Sigmoid colon (tissue), 7 donors: ENCODE results near the gene LNPK. TPM values are rescaled to one million over a fixed set of nuclear protein-coding genes. Genes with fewer than 3 reads are reported as not detected.
A peak's percentile ranks its signal among the peaks of the same experiment; 100 is the strongest.

Experiments used
- DNase-seq: peaks from one replicate; pipeline ENCODE4 v3.0.0-alpha.2; 2019
- H3K27ac ChIP-seq, 4 donors: fragments of 200-600 bp; sonication (generic); one replicate each; pipeline ENCODE4 v1.5.1; 2016 to 2019; ENCODE audit warnings: mild to moderate bottlenecking in 1 of 4
- H3K27me3 ChIP-seq, 3 donors: fragments of 200-600 bp; sonication (generic); one replicate each; pipeline ENCODE4 v1.5.1; 2019; ENCODE audit warnings: mild to moderate bottlenecking in 1 of 3
- H3K36me3 ChIP-seq, 4 donors: fragments of 200-600 bp; sonication (generic); one replicate each; pipeline ENCODE4 v1.5.1; 2016 to 2019
- H3K4me1 ChIP-seq, 4 donors: fragments of 200-600 bp; sonication (generic); one replicate each; pipeline ENCODE4 v1.5.1; 2017 to 2019
- H3K4me3 ChIP-seq, 4 donors: fragments of 200-600 bp; sonication (generic); one replicate each; pipeline ENCODE4 v1.5.1; 2017 to 2019; ENCODE audit warnings: mild to moderate bottlenecking in 2 of 4, moderate library complexity in 1 of 4
- H3K9me3 ChIP-seq, 4 donors: fragments of 200-600 bp in 3 of 4; sonication (generic) in 3 of 4; one replicate each; pipeline versions ENCODE4 v1.5.1 to v1.6.1; 2013 to 2019
- CTCF ChIP-seq, 4 experiments: fragments of 450-650 bp in 3 of 4; fragments of 200-600 bp in 1 of 4; IDR thresholded peaks; one replicate each; pipeline ENCODE4 v1.5.1; 2016 to 2019; ENCODE audit warnings: antibody characterized with exemption in 4 of 4, mild to moderate bottlenecking in 3 of 4, moderate library complexity in 2 of 4
- EP300 ChIP-seq, 4 donors: sonication (generic); formaldehyde crosslinking; IDR thresholded peaks; one replicate each; pipeline ENCODE4 v1.6.1; 2017; ENCODE audit warnings: antibody characterized with exemption in 4 of 4
- POLR2A ChIP-seq, 2 donors: fragments of 450-650 bp; IDR thresholded peaks; one replicate each; pipeline ENCODE4 v1.6.1; 2016; ENCODE audit warnings: antibody characterized with exemption in 2 of 2, mild to moderate bottlenecking in 2 of 2, moderate library complexity in 2 of 2
- POLR2AphosphoS5 ChIP-seq, 4 donors: sonication (generic); formaldehyde crosslinking; IDR thresholded peaks; one replicate each; pipeline ENCODE4 v1.6.1; 2017; ENCODE audit warnings: antibody characterized with exemption in 4 of 4
- WGBS, 2 donors: extraction: QIAGEN DNeasy Blood & Tissue Kit; methylation state at CpG; one replicate each; pipeline ENCODE4 v1.1.7; 2013; 5-methylcytosine and 5-hydroxymethylcytosine counted together
- intact Hi-C: fragments of 100-400 bp; cut with DNase I; formaldehyde crosslinking; loops from one replicate; pipeline ENCODE4 v1.15.1; 2023
- polyA plus RNA-seq, 3 donors: library from polyadenylated mRNA; stranded (reverse); fragments of 200-250 nt; gene quantifications; one replicate each; pipeline ENCODE4 v1.2.3, GENCODE V29; 2013
- total RNA-seq, 4 donors: library from RNA; depleted of rRNA; stranded (reverse); fragments of >200 nt; gene quantifications; one replicate each; pipeline ENCODE4 v1.1.0, GENCODE V29; 2016
- donor health status: healthy with polysubstance abuse.
- donor health status: Bipolar disorder and iron deficiency.
- donor health status: healthy.

The LNPK gene
- total and polyA plus RNA-seq, 7 donors, result 1.8 to 48.2 (median 15.9) TPM

GRCh38 chr2:175950512-175950911, 51.6 kb downstream of the LNPK start:
- Histone ChIP-seq H3K4me1 (peaks cover 0 to 26% (median 8%) of the 10 kb centered on the region in 4 donors), H3K27ac (no peak overlapping the region), H3K27me3 (no peaks in the 10 kb centered on the region), H3K36me3 (no peaks in the 10 kb centered on the region), H3K9me3 (no peaks in the 10 kb centered on the region), H3K4me3 (no peak overlapping the region)
- 97% methylated on average over 3 of the region's 3 CpGs for WGBS, 2 donors
- no peak for DNase-seq
- intact Hi-C loops, result no loop called here
- no peak for TF ChIP-seq CTCF (IDR thresholded peaks at IDR 0.05)
- TF ChIP-seq POLR2AphosphoS5 (IDR thresholded peaks at IDR 0.05), result no peak
- no peak for TF ChIP-seq POLR2A (IDR thresholded peaks at IDR 0.05)
- TF ChIP-seq EP300 (IDR thresholded peaks at IDR 0.05), result no peak

GRCh38 chr2:175948191-175948590, 53.9 kb downstream of the LNPK start:
- WGBS, 2 donors, result 29 to 63% methylated on average over 1 of the region's 1 CpG
- intact Hi-C loops, result no loop called here
- Histone ChIP-seq H3K27me3 (no peaks in the 10 kb centered on the region), H3K4me3 (no peak overlapping the region), H3K27ac (peak overlapping the region in 3 of 4 donors; percentile 15 to 58 (median 19)), H3K36me3 (no peaks in the 10 kb centered on the region), H3K9me3 (no peaks in the 10 kb centered on the region), H3K4me1 (peaks cover 0 to 27% (median 8%) of the 10 kb centered on the region in 4 donors)
- no peak for DNase-seq
- TF ChIP-seq POLR2AphosphoS5 (IDR thresholded peaks at IDR 0.05) (no peak), CTCF (IDR thresholded peaks at IDR 0.05) (no peak), EP300 (IDR thresholded peaks at IDR 0.05) (no peak), POLR2A (IDR thresholded peaks at IDR 0.05) (no peak)

GRCh38 chr2:175947073-175947472, 55.0 kb downstream of the LNPK start:
- no peak overlapping the region for H3K4me3 ChIP-seq
- DNase-seq, result no peak
- WGBS, 2 donors, result 16 to 72% methylated on average over 1 of the region's 1 CpG
- no peaks in the 10 kb centered on the region for H3K27me3 ChIP-seq
- H3K27ac ChIP-seq, result peak overlapping the region in 3 of 4 donors; percentile 19 to 58 (median 25)
- no peak for TF ChIP-seq CTCF (IDR thresholded peaks at IDR 0.05)
- no peak for TF ChIP-seq POLR2AphosphoS5 (IDR thresholded peaks at IDR 0.05)
- TF ChIP-seq EP300 (IDR thresholded peaks at IDR 0.05), result no peak
- TF ChIP-seq POLR2A (IDR thresholded peaks at IDR 0.05), result no peak
- no peaks in the 10 kb centered on the region for H3K36me3 ChIP-seq
- intact Hi-C loops, result no loop called here
- no peaks in the 10 kb centered on the region for H3K9me3 ChIP-seq
- H3K4me1 ChIP-seq, result peaks cover 0 to 27% (median 8%) of the 10 kb centered on the region in 4 donors

- Histone ChIP-seq H3K36me3 (peaks cover 0 to 17% (median 10%) of the 10 kb centered on the region in 4 donors), H3K9me3 (no peaks in the 10 kb centered on the region), H3K4me1 (peaks cover 0 to 12% (median 0%) of the 10 kb centered on the region in 4 donors), H3K27me3 (no peaks in the 10 kb centered on the region), H3K27ac (no peak overlapping the region), H3K4me3 (no peak overlapping the region)
- TF ChIP-seq POLR2AphosphoS5 (IDR thresholded peaks at IDR 0.05) (no peak), EP300 (IDR thresholded peaks at IDR 0.05) (no peak), POLR2A (IDR thresholded peaks at IDR 0.05) (no peak), CTCF (IDR thresholded peaks at IDR 0.05) (no peak)
- 99 to 100% methylated on average over 3 of the region's 3 CpGs for WGBS, 2 donors
- intact Hi-C loops, result loop anchor here (5.0 kb wide), 1 partner anchor 136 kb away; no protein-coding TSS in a partner anchor
- DNase-seq, result no peak
Measured at GRCh38 chr2:175941699-175942098, 60.4 kb downstream of the LNPK start.

- H3K27ac ChIP-seq, result no peak overlapping the region
- peaks cover 0 to 7% (median under 1%) of the 10 kb centered on the region in 4 donors for H3K4me1 ChIP-seq
- H3K27me3 ChIP-seq, result no peaks in the 10 kb centered on the region
- no peaks in the 10 kb centered on the region for H3K9me3 ChIP-seq
- DNase-seq, result no peak
- 33 to 59% methylated on average over 2 of the region's 2 CpGs for WGBS, 2 donors
- intact Hi-C loops, result loop anchor here (10.0 kb wide), 1 partner anchor 82 kb away; no protein-coding TSS in a partner anchor
- H3K4me3 ChIP-seq, result no peak overlapping the region
- TF ChIP-seq POLR2AphosphoS5 (IDR thresholded peaks at IDR 0.05) (no peak), POLR2A (IDR thresholded peaks at IDR 0.05) (no peak), EP300 (IDR thresholded peaks at IDR 0.05) (no peak), CTCF (IDR thresholded peaks at IDR 0.05) (no peak)
- peaks cover 0 to 35% (median 12%) of the 10 kb centered on the region in 4 donors for H3K36me3 ChIP-seq
Measured at GRCh38 chr2:175937216-175937615, 64.9 kb downstream of the LNPK start.
